B cell (primary cell): ENCODE data around the gene HOMER2. TPM values are rescaled to one million over a fixed set of nuclear protein-coding genes. Genes with fewer than 3 reads are reported as not detected.

ENCODE experiments used
- ATAC-seq: fragments of 200-7000 bp; cut with Tn5 transposase; one replicate; pipeline ENCODE4 v1.10.0; 2021; ENCODE audit warnings: low read depth, mild to moderate bottlenecking, moderate number of reproducible peaks, moderate library complexity
- CTCF ChIA-PET: fragments of 350-600 bp; sonication (Branson Sonifier 250); formaldehyde crosslinking; loops from one replicate; lab custom pipeline; 2021; ENCODE audit warnings: antibody characterized with exemption, inconsistent platforms; lab: Charles Lee
- POLR2A ChIA-PET: fragments of 350-600 bp; sonication (Branson Sonifier 250); formaldehyde crosslinking; loops from one replicate; lab custom pipeline; 2021; ENCODE audit warnings: antibody characterized with exemption; lab: Charles Lee
- DNase-seq: peaks from one replicate; pipeline ENCODE4 v3.0.0; 2013
- H2AFZ ChIP-seq: 2 replicates; pipeline ENCODE4 v1.6.1; 2012; ENCODE audit warnings: mild to moderate bottlenecking, low read depth, low read length; ENCODE audit not compliant: insufficient read depth, poor library complexity, severe bottlenecking
- H3K27ac ChIP-seq, 2 donors: 1 replicate in 1 of 2; 2 replicates in 1 of 2; pipeline ENCODE4 v1.5.1; 2012 to 2013; ENCODE audit warnings: low read length in 2 of 2, mild to moderate bottlenecking in 2 of 2, moderate library complexity in 1 of 2
- H3K27me3 ChIP-seq, 4 experiments: fragments of 200-600 bp in 1 of 4; sonication (generic) in 1 of 4; replicated peaks in 1 of 4; 1 replicate in 2 of 4; 2 replicates in 2 of 4; pipeline versions ENCODE4 v1.6.1 to v1.7.0; 2013 to 2016; ENCODE audit warnings: low read length in 3 of 4, mild to moderate bottlenecking in 2 of 4, mixed read lengths in 1 of 4, moderate library complexity in 1 of 4; ENCODE audit not compliant: insufficient read depth in 4 of 4, control insufficient read depth in 3 of 4; ENCODE audit errors: control extremely low read depth in 1 of 4
- H3K36me3 ChIP-seq, 2 experiments: replicated peaks in 1 of 2; 1 replicate in 1 of 2; 2 replicates in 1 of 2; pipeline versions ENCODE4 v1.6.1 to v1.7.1; 2013; ENCODE audit warnings: low read length in 1 of 2; ENCODE audit not compliant: insufficient read depth in 2 of 2, control insufficient read depth in 1 of 2; ENCODE audit errors: control extremely low read depth in 1 of 2, extremely low read depth in 1 of 2
- H3K4me1 ChIP-seq, 2 donors: fragments of 200-600 bp in 1 of 2; sonication (generic) in 1 of 2; 1 replicate in 1 of 2; 2 replicates in 1 of 2; pipeline versions ENCODE4 v1.5.1 to v1.6.1; 2013 to 2017; ENCODE audit warnings: low read length in 2 of 2; ENCODE audit not compliant: control insufficient read depth in 2 of 2, insufficient read depth in 2 of 2
- H3K4me2 ChIP-seq: replicated peaks from 2 replicates; pipeline ENCODE3; 2012; ENCODE audit warnings: mild to moderate bottlenecking, low read depth, low read length; ENCODE audit not compliant: poor library complexity, severe bottlenecking
- H3K4me3 ChIP-seq, 5 experiments: fragments of 200-600 bp in 1 of 5; sonication (generic) in 1 of 5; 1 replicate in 3 of 5; 2 replicates in 2 of 5; pipeline versions ENCODE4 v1.5.1 to v1.7.0; 2011 to 2016; ENCODE audit warnings: low read length in 4 of 5, mild to moderate bottlenecking in 4 of 5, low read depth in 2 of 5, control low read depth in 1 of 5, moderate library complexity in 1 of 5; ENCODE audit not compliant: insufficient read depth in 1 of 5; ENCODE audit errors: control extremely low read depth in 1 of 5, extremely low read depth in 1 of 5
- H3K79me2 ChIP-seq: fragments of 200-600 bp; sonication (generic); one replicate; pipeline ENCODE4 v1.6.0; 2016; ENCODE audit warnings: low read length; ENCODE audit not compliant: control insufficient read depth, insufficient read depth
- H3K9ac ChIP-seq: fragments of 200-600 bp; sonication (generic); 2 replicates; pipeline ENCODE4 v1.6.1; 2017; ENCODE audit warnings: mild to moderate bottlenecking, low read length, moderate library complexity
- H3K9me3 ChIP-seq, 3 donors: one replicate each; pipeline versions ENCODE4 v1.6.1 to v1.7.1; 2013; ENCODE audit warnings: low read length in 2 of 3; ENCODE audit not compliant: control insufficient read depth in 2 of 3, insufficient read depth in 1 of 3; ENCODE audit errors: control extremely low read depth in 1 of 3
- H4K20me1 ChIP-seq: 2 replicates; pipeline ENCODE4 v1.6.0; 2012; ENCODE audit warnings: mild to moderate bottlenecking, low read length; ENCODE audit not compliant: insufficient read depth, control insufficient read depth, poor library complexity, severe bottlenecking
- H3K27ac Mint-ChIP-seq: one replicate; pipeline ENCODE4 v1.8.0; 2021; ENCODE audit warnings: mixed read lengths
- H3K27me3 Mint-ChIP-seq: one replicate; pipeline ENCODE4 v1.8.0; 2021; ENCODE audit warnings: mixed read lengths
- H3K4me1 Mint-ChIP-seq: one replicate; pipeline ENCODE4 v1.8.0; 2021; ENCODE audit warnings: mixed read lengths
- H3K4me3 Mint-ChIP-seq: one replicate; pipeline ENCODE4 v1.8.0; 2021; ENCODE audit warnings: mixed read lengths
- H3K9me3 Mint-ChIP-seq: one replicate; pipeline ENCODE4 v1.8.0; 2022; ENCODE audit warnings: mixed read lengths; ENCODE audit not compliant: insufficient read depth
- CTCF ChIP-seq: fragments of 200-600 bp; IDR thresholded peaks from one replicate; pipeline ENCODE4 v1.8.0; 2022; ENCODE audit warnings: antibody characterized with exemption, mild to moderate bottlenecking
- EZH2 ChIP-seq: IDR thresholded peaks from 2 replicates; pipeline ENCODE4 v1.6.1; 2012; ENCODE audit warnings: borderline replicate concordance, low read depth, mild to moderate bottlenecking, moderate library complexity, low read length; ENCODE audit not compliant: insufficient read depth, poor library complexity, severe bottlenecking
- WGBS: methylation state at CpG from one replicate; pipeline ENCODE4 v1.1.5; 2013; ENCODE audit warnings: missing lambda C conversion rate; ENCODE audit not compliant: insufficient coverage; 5-methylcytosine and 5-hydroxymethylcytosine counted together
- intact Hi-C: fragments of 100-400 bp; cut with micrococcal nuclease; formaldehyde crosslinking; loops from one replicate; pipeline ENCODE4 v1.10.0; 2022
- polyA plus RNA-seq: library from polyadenylated mRNA; depleted of rRNA; stranded (reverse); fragments of >200 nt; gene quantifications from 2 replicates; pipeline ENCODE4 v1.2.3, GENCODE V29; 2012
- total RNA-seq, 2 donors: library from RNA; stranded (reverse); fragments of 120-200 nt in 1 of 2; gene quantifications; 1 replicate in 1 of 2; 2 replicates in 1 of 2; pipeline versions ENCODE4 v1.2.3 to v1.2.4, GENCODE V29; 2013 to 2022

HOMER2 gene
- total and polyA plus RNA-seq, 2 donors (not counting 1 experiment from before 2014, with no cell fraction given), result 5.7 to 19.5 TPM

DNA sequence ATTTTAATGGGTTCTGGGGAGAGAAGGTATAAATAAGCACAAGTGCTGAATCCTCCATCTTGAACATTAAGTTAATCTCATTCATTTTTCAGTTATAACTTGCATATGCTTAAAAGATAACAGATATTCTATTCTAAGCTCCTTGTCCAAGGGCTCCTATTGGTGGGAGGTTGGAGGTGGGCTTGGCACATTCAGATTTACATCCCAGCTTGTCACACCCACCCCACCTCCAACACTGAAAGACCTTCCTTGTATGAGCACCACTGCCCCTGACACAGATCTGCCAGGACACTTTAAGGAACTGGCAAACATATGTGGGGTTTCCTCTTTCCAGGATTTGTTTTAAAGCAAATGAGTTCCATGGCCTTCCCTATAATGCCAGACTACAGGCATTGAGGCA, 30.6 kb downstream of the HOMER2 start:
- ChIA-PET POLR2A (no interaction called here), CTCF (no interaction called here)
- H3K9ac ChIP-seq, result no peak overlapping the region
- no peaks in the 10 kb centered on the region for H3K36me3 ChIP-seq
- no peaks in the 10 kb centered on the region for H3K4me1 ChIP-seq
- no peaks in the 10 kb centered on the region for H3K9me3 ChIP-seq
- H3K27me3 ChIP-seq, result no peaks in the 10 kb centered on the region
- no peaks in the 10 kb centered on the region for H3K9me3 Mint-ChIP-seq
- no peak for ATAC-seq
- H3K4me3 Mint-ChIP-seq, result no peak overlapping the region
- no peak overlapping the region for H2AFZ ChIP-seq
- no peak overlapping the region for H3K4me3 ChIP-seq
- H3K79me2 ChIP-seq, result no peaks in the 10 kb centered on the region
- H3K4me1 Mint-ChIP-seq, result no peaks in the 10 kb centered on the region
- H3K27me3 Mint-ChIP-seq, result peaks cover 3% of the 10 kb centered on the region
- intact Hi-C loops, result no loop called here
- no peaks in the 10 kb centered on the region for H4K20me1 ChIP-seq
- no peak for TF ChIP-seq CTCF
- TF ChIP-seq EZH2, result no peak
- no peak overlapping the region for H3K4me2 ChIP-seq
- no peak overlapping the region for H3K27ac ChIP-seq
- no peak overlapping the region for H3K27ac Mint-ChIP-seq
- DNase-seq, result no peak

- TF ChIP-seq EZH2, result no peak
- no peak for TF ChIP-seq CTCF
- ATAC-seq, result no peak
- H3K36me3 ChIP-seq, result no peaks in the 10 kb centered on the region
- ChIA-PET CTCF (no interaction called here), POLR2A (no interaction called here)
- WGBS, result 96% methylated on average over 8 of the region's 8 CpGs
- no peak overlapping the region for H3K4me2 ChIP-seq
- H3K4me1 Mint-ChIP-seq, result no peaks in the 10 kb centered on the region
- no peaks in the 10 kb centered on the region for H3K9me3 ChIP-seq
- H3K27ac ChIP-seq, result no peak overlapping the region
- H3K4me3 ChIP-seq, result no peak overlapping the region
- no peaks in the 10 kb centered on the region for H3K9me3 Mint-ChIP-seq
- no peaks in the 10 kb centered on the region for H3K27me3 ChIP-seq
- no peaks in the 10 kb centered on the region for H3K4me1 ChIP-seq
- no peak overlapping the region for H3K9ac ChIP-seq
- no peak overlapping the region for H3K27ac Mint-ChIP-seq
- H4K20me1 ChIP-seq, result no peaks in the 10 kb centered on the region
- H2AFZ ChIP-seq, result no peak overlapping the region
- no peaks in the 10 kb centered on the region for H3K27me3 Mint-ChIP-seq
- no peaks in the 10 kb centered on the region for H3K79me2 ChIP-seq
- no peak for DNase-seq
- H3K4me3 Mint-ChIP-seq, result no peak overlapping the region
- intact Hi-C loops, result no loop called here
Measured at GRCh38 chr15:82921242-82921641, 31.3 kb downstream of the HOMER2 start.
